Stimulated activated CD4-positive, alpha-beta T cell treated with anti-CD3 and anti-CD28 coated beads, Interleukin-4, amount 100 ng/mL, for 4 hours (primary cell): ENCODE data around the gene FAM25A.

Experiments used
- DNase-seq, 2 experiments: peaks; one replicate each; pipeline ENCODE4 v3.0.0-alpha.2; 2020

Gene FAM25A

DNA sequence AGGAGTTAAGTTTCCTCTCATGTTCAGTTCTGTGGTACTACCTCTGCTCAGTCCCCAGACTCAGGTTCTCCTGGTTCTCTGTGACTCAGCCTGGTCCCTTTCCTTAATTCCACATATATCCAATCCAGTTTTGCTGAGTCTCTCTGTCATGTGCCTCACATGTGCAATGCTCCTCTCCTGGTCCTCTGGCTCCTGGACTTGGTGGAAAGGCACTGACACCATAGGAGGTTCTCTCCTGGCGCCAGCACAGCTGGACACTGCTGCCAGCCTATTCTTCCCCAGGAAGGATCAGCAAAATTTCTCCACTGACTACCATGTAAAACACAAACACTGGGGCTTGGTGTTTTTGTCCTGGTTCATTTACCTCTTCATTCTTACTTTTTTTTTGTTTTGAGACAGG, 46.8 kb downstream of the FAM25A start:
- no peak for DNase-seq

DNA sequence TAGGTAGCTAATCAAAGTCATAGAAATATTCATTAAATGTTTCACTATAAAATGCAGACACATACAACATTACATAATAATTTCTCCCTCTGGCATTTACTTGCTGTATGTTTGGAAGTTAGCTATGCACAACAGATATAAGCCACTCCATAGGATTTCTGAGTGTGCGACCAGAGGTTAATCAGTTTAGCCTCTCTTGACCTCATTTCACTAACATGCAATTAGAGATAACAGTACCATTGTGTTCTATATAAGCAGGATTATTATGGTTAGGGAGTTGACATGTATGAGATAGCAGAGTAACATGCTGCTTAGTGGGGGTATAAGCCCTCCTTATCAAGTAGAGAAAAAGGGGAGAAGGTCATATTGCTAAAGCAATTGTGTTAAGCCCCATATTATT, 48.2 kb downstream of the FAM25A start:
- DNase-seq, result no peak

DNA sequence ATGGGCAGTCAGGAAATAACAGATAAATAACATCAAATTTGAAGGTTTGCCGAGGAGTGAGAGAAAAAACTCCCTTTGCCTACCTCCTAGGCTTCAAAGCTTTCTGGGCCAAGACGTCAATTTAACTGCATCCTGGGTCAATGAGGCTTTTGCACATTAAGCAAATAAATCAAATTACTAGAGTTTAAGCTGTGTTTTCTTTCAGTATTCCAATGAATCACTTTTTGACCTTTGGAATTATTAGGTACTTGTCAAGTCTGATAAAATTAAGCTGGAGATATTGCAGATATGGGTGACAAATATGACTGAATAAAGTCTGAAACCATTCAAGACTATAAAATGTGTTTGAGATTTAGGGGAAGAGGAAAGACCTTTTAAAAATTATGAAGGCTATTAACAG, 52.4 kb downstream of the FAM25A start:
- no peak for DNase-seq
